Liver (tissue), 3 donors: Measurements from ENCODE around the gene EMSY.

Experiments used
- ATF3 ChIP-seq: IDR thresholded peaks from 2 replicates; pipeline ENCODE4 v1.6.1; 2016; ENCODE audit warnings: antibody characterized with exemption
- EGR1 ChIP-seq, 2 donors: IDR thresholded peaks; 2 replicates each; pipeline ENCODE4 v1.6.1; 2016 to 2018; ENCODE audit warnings: antibody characterized with exemption in 2 of 2, low read depth in 2 of 2
- FOXA1 ChIP-seq: IDR thresholded peaks from 2 replicates; pipeline ENCODE4 v1.6.1; 2016; ENCODE audit warnings: antibody characterized with exemption
- HNF4A ChIP-seq, 2 donors: conservative IDR thresholded peaks; 2 replicates each; pipeline ENCODE4 v1.6.1; 2016; ENCODE audit warnings: antibody characterized with exemption in 2 of 2, mild to moderate bottlenecking in 2 of 2
- HNF4G ChIP-seq: IDR thresholded peaks from 2 replicates; pipeline ENCODE4 v1.6.1; 2016; ENCODE audit warnings: antibody characterized with exemption
- JUND ChIP-seq, 2 donors: IDR thresholded peaks; 2 replicates each; pipeline ENCODE4 v1.6.1; 2016; ENCODE audit warnings: antibody characterized with exemption in 2 of 2
- MAX ChIP-seq: IDR thresholded peaks from 2 replicates; pipeline ENCODE4 v1.6.1; 2016; ENCODE audit warnings: antibody characterized with exemption
- NR2F2 ChIP-seq: IDR thresholded peaks from 2 replicates; pipeline ENCODE4 v1.6.1; 2016; ENCODE audit warnings: antibody characterized with exemption
- RXRA ChIP-seq, 2 donors: IDR thresholded peaks; 2 replicates each; pipeline ENCODE4 v1.6.1; 2017 to 2018; ENCODE audit warnings: antibody characterized with exemption in 2 of 2, mild to moderate bottlenecking in 1 of 2
- SP1 ChIP-seq: IDR thresholded peaks from 2 replicates; pipeline ENCODE4 v1.6.1; 2018; ENCODE audit warnings: antibody characterized with exemption, mild to moderate bottlenecking
- TAF1 ChIP-seq: conservative IDR thresholded peaks from 2 replicates; pipeline ENCODE4 v1.6.1; 2016; ENCODE audit warnings: antibody characterized with exemption, mild to moderate bottlenecking
- YY1 ChIP-seq: IDR thresholded peaks from 2 replicates; pipeline ENCODE4 v1.6.1; 2016; ENCODE audit warnings: antibody characterized with exemption, mild to moderate bottlenecking
- TF ChIP-seq, protein P1 (sequence below): fragments of 150-350 bp; IDR thresholded peaks from 2 replicates; pipeline ENCODE4 v1.5.1; 2017; ENCODE audit warnings: improper control_type of control experiment, low read depth, low read length; ENCODE audit not compliant: missing input control
- TF ChIP-seq, protein P2 (sequence below): IDR thresholded peaks from 2 replicates; pipeline ENCODE4 v1.6.1; 2016; ENCODE audit warnings: antibody characterized with exemption, mild to moderate bottlenecking
- donor health status: healthy.
- donor health status: healthy.

DNA sequence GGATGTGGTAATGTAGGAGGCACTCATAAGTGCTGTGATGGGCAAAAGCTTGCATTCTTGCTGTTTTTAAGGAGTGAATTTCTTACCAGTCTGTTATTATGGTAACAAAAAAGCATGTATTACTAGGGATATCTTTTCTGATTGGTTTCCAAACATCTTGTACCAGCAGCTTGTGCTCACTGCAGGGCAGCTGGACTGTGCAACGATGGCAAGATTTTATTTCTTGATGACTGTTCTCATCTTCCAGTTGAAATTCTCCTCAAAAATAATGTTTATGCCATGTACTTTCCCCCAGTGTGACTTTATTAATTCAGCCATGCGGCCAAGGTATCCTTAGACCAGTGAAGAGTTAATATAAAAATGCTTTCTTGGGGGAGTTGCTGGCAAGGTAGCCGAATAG lies 35.4 kb downstream of the EMSY start:
- TF ChIP-seq, protein P1, sequence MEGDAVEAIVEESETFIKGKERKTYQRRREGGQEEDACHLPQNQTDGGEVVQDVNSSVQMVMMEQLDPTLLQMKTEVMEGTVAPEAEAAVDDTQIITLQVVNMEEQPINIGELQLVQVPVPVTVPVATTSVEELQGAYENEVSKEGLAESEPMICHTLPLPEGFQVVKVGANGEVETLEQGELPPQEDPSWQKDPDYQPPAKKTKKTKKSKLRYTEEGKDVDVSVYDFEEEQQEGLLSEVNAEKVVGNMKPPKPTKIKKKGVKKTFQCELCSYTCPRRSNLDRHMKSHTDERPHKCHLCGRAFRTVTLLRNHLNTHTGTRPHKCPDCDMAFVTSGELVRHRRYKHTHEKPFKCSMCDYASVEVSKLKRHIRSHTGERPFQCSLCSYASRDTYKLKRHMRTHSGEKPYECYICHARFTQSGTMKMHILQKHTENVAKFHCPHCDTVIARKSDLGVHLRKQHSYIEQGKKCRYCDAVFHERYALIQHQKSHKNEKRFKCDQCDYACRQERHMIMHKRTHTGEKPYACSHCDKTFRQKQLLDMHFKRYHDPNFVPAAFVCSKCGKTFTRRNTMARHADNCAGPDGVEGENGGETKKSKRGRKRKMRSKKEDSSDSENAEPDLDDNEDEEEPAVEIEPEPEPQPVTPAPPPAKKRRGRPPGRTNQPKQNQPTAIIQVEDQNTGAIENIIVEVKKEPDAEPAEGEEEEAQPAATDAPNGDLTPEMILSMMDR: no peak
- TF ChIP-seq TAF1 (no peak), EGR1 (IDR thresholded peaks at IDR 0.05; ENCODE audit: low read depth in 2 of 2) (no peak), JUND (IDR thresholded peaks at IDR 0.05) (no peak), ATF3 (no peak), SP1 (no peak), MAX (no peak), YY1 (no peak), HNF4A (conservative IDR thresholded peaks at IDR 0.05) (no peak), RXRA (IDR thresholded peaks at IDR 0.05) (no peak), HNF4G (no peak), FOXA1 (no peak), NR2F2 (no peak)
- TF ChIP-seq, protein P2, sequence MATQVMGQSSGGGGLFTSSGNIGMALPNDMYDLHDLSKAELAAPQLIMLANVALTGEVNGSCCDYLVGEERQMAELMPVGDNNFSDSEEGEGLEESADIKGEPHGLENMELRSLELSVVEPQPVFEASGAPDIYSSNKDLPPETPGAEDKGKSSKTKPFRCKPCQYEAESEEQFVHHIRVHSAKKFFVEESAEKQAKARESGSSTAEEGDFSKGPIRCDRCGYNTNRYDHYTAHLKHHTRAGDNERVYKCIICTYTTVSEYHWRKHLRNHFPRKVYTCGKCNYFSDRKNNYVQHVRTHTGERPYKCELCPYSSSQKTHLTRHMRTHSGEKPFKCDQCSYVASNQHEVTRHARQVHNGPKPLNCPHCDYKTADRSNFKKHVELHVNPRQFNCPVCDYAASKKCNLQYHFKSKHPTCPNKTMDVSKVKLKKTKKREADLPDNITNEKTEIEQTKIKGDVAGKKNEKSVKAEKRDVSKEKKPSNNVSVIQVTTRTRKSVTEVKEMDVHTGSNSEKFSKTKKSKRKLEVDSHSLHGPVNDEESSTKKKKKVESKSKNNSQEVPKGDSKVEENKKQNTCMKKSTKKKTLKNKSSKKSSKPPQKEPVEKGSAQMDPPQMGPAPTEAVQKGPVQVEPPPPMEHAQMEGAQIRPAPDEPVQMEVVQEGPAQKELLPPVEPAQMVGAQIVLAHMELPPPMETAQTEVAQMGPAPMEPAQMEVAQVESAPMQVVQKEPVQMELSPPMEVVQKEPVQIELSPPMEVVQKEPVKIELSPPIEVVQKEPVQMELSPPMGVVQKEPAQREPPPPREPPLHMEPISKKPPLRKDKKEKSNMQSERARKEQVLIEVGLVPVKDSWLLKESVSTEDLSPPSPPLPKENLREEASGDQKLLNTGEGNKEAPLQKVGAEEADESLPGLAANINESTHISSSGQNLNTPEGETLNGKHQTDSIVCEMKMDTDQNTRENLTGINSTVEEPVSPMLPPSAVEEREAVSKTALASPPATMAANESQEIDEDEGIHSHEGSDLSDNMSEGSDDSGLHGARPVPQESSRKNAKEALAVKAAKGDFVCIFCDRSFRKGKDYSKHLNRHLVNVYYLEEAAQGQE: no peak
